ENCODE results near the gene DDX46. TPM values are rescaled to one million over a fixed set of nuclear protein-coding genes. Genes with fewer than 3 reads are reported as not detected.
"Not testable (repeated sequence)": the region's sequence is repeated elsewhere in the genome, so short reads cannot be mapped to it uniquely, and the experiment has no call there.

DDX46 gene
- total RNA-seq, 1 experiment from 2014 or later: 99.3 TPM

DNA sequence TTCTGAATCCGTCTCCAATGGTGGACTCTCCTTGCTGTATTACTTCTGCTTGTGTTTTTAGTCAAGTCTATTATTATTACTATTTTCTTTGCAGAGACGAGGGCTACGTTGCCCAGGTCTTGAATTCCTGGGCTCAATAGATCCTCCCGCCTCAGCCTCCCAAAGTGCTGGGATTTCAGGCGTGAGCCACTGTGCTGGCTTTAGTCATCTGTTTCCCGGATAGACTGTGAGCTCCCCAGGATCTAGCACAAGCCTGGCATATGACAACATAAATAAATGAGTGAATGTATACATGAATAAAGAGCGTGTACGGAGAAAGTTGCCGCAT is 439 bp upstream of the DDX46 start (continued):
- TF ChIP-seq, protein P1, sequence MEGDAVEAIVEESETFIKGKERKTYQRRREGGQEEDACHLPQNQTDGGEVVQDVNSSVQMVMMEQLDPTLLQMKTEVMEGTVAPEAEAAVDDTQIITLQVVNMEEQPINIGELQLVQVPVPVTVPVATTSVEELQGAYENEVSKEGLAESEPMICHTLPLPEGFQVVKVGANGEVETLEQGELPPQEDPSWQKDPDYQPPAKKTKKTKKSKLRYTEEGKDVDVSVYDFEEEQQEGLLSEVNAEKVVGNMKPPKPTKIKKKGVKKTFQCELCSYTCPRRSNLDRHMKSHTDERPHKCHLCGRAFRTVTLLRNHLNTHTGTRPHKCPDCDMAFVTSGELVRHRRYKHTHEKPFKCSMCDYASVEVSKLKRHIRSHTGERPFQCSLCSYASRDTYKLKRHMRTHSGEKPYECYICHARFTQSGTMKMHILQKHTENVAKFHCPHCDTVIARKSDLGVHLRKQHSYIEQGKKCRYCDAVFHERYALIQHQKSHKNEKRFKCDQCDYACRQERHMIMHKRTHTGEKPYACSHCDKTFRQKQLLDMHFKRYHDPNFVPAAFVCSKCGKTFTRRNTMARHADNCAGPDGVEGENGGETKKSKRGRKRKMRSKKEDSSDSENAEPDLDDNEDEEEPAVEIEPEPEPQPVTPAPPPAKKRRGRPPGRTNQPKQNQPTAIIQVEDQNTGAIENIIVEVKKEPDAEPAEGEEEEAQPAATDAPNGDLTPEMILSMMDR (IDR thresholded peaks at IDR 0.05 in 2 of 3, conservative IDR thresholded peaks at IDR 0.05 in 1 of 3; ENCODE audit: borderline replicate concordance in 1 of 3, insufficient read depth in 1 of 3, low read depth in 2 of 3, low read length in 2 of 3): no peak
- TF ChIP-seq EGR1 (IDR thresholded peaks at IDR 0.05; ENCODE audit: low read depth) (no peak), ATF3 (IDR thresholded peaks at IDR 0.05) (no peak)

DNA sequence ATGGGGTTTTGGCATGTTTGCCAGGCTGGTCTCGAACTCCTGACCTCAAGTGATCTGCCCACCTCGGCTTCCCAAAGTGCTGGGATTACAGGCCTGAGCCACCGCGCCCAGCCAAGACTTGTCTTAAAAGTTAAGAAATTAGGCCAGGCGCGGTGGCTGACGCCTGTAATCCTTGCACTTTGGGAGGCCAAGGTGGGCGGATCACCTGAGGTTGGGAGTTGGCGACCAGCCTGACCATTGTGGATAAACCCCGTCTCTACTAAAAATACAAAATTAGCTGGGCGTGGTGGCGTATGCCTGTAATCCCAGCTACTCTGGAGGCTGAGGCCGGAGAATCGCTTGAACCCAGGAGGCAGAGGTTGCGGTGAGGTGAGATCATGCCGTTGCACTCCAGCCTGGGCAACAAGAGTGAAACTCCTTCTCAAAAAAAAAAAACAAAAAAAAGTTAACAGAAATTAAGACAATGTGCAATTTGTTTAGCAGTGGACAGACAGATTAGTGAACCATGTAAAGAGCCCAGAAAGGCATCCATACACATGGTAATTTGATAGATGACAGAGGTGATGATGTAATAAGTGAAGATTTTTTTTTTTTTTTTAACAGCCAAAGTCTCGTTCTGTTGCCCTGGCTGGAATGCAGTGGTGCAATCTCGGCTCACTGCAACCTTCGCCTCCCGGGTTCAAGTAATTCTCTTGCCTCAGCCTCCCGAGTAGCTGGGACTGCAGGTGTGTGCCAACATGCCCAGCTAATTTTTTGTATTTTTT is 9.1 kb downstream of the DDX46 start:
- H2AFZ ChIP-seq (ENCODE audit: low read depth, low read length, poor library complexity, severe bottlenecking); H3K9ac ChIP-seq (ENCODE audit: low read length); H3K4me2 ChIP-seq (ENCODE audit: low read length); H4K20me1 ChIP-seq (ENCODE audit: insufficient read depth); RAD21 ChIA-PET (ENCODE audit: low non-redundant PET in 1 of 2, low total read pairs in 2 of 2, uncharacterized antibody in 2 of 2, unreplicated experiment in 2 of 2); H3K9me3 ChIP-seq (ENCODE audit: control insufficient read depth in 1 of 2, insufficient read depth in 1 of 2, low read depth in 1 of 2, low read length in 2 of 2); H3K4me1 ChIP-seq (ENCODE audit: control insufficient read depth in 1 of 2, insufficient read depth in 2 of 2, low read length in 2 of 2); H3K4me3 ChIP-seq (replicated peaks in 1 of 2; ENCODE audit: low read depth in 1 of 2, low read length in 2 of 2); DNase-seq (ENCODE audit: low read depth, low spot score); intact Hi-C loops (cut with micrococcal nuclease); POLR2A ChIA-PET; ATAC-seq; BruUV-seq (replicated peaks); H3K27ac ChIP-seq (ENCODE audit: low read depth, low read length); H3K27me3 ChIP-seq (ENCODE audit: insufficient read depth, low read length); H3K9me2 ChIP-seq (ENCODE audit: insufficient read depth): not testable (repeated sequence)
- peaks cover 47 to 50% of the 10 kb centered on the region in 2 experiments for H3K36me3 ChIP-seq (ENCODE audit: control insufficient read depth in 1 of 2, insufficient read depth in 2 of 2, low read length in 2 of 2)
- H3K79me2 ChIP-seq (ENCODE audit: insufficient read depth, low read length): peaks cover 74% of the 10 kb centered on the region
- CTCF ChIA-PET: interaction anchor here (0.7 kb wide), 1 partner anchor 29 kb away, joined by 3 read pairs; the partner anchor contains the start of gene CAMLG

GRCh38 chr5:134769206-134769605 is 10.6 kb downstream of the DDX46 start:
- H3K36me3 ChIP-seq (ENCODE audit: control insufficient read depth in 1 of 2, insufficient read depth in 2 of 2, low read length in 2 of 2): peaks cover 55 to 61% of the 10 kb centered on the region in 2 experiments
- H3K9ac ChIP-seq (ENCODE audit: low read length): no peak overlapping the region
- H3K4me1 ChIP-seq (ENCODE audit: control insufficient read depth in 1 of 2, insufficient read depth in 2 of 2, low read length in 2 of 2): no peaks in the 10 kb centered on the region
- ATAC-seq: no peak
- ChIA-PET POLR2A (interaction anchor here (0.7 kb wide), 2 partner anchors 92 to 135 kb away, joined by 3 to 4 read pairs; no protein-coding TSS in a partner anchor), RAD21 (ENCODE audit: low non-redundant PET in 1 of 2, low total read pairs in 2 of 2, uncharacterized antibody in 2 of 2, unreplicated experiment in 2 of 2) (no interaction called here), CTCF (no interaction called here)
- intact Hi-C loops (cut with micrococcal nuclease): no loop called here
- no peaks in the 10 kb centered on the region for H3K27me3 ChIP-seq (ENCODE audit: insufficient read depth, low read length)
- H3K9me2 ChIP-seq (ENCODE audit: insufficient read depth): no peaks in the 10 kb centered on the region
- no peak overlapping the region for H3K4me2 ChIP-seq (ENCODE audit: low read length)
- no TSS peak for BruUV-seq (replicated peaks)
- H2AFZ ChIP-seq (ENCODE audit: low read depth, low read length, poor library complexity, severe bottlenecking): no peak overlapping the region
- H4K20me1 ChIP-seq (ENCODE audit: insufficient read depth): no peaks in the 10 kb centered on the region
- H3K79me2 ChIP-seq (ENCODE audit: insufficient read depth, low read length): peaks cover 73% of the 10 kb centered on the region
- H3K9me3 ChIP-seq (ENCODE audit: control insufficient read depth in 1 of 2, insufficient read depth in 1 of 2, low read depth in 1 of 2, low read length in 2 of 2): no peaks in the 10 kb centered on the region
- TF ChIP-seq ATF3 (IDR thresholded peaks at IDR 0.05): no peak
- no peak for TF ChIP-seq CEBPB (IDR thresholded peaks at IDR 0.05; ENCODE audit: low read depth)
- no peak for TF ChIP-seq ZFX (IDR thresholded peaks at IDR 0.05)
- TF ChIP-seq, protein P2, sequence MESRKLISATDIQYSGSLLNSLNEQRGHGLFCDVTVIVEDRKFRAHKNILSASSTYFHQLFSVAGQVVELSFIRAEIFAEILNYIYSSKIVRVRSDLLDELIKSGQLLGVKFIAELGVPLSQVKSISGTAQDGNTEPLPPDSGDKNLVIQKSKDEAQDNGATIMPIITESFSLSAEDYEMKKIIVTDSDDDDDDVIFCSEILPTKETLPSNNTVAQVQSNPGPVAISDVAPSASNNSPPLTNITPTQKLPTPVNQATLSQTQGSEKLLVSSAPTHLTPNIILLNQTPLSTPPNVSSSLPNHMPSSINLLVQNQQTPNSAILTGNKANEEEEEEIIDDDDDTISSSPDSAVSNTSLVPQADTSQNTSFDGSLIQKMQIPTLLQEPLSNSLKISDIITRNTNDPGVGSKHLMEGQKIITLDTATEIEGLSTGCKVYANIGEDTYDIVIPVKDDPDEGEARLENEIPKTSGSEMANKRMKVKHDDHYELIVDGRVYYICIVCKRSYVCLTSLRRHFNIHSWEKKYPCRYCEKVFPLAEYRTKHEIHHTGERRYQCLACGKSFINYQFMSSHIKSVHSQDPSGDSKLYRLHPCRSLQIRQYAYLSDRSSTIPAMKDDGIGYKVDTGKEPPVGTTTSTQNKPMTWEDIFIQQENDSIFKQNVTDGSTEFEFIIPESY (IDR thresholded peaks at IDR 0.05; ENCODE audit: extremely low read depth, insufficient replicate concordance, low read length): no peak
- no peak for TF ChIP-seq EZH2 (IDR thresholded peaks at IDR 0.05)
- DNase-seq (ENCODE audit: low read depth, low spot score): no peak
- no peak overlapping the region for H3K27ac ChIP-seq (ENCODE audit: low read depth, low read length)
- H3K4me3 ChIP-seq (replicated peaks in 1 of 2; ENCODE audit: low read depth in 1 of 2, low read length in 2 of 2): no peak overlapping the region

Data from HCT116 (cell line).